Brain microvascular endothelial cell (primary cell): ENCODE results near the gene CFAP68.

Experiments
- DNase-seq: peaks from one replicate; pipeline ENCODE4 v3.0.0-alpha.2; 2020
- H3K27ac ChIP-seq: fragments of 250-450 bp; sonication (Bioruptor Pico); 2 replicates; pipeline ENCODE4 v1.5.1; 2020; ENCODE audit warnings: mild to moderate bottlenecking, moderate library complexity
- H3K27me3 ChIP-seq: fragments of 250-450 bp; sonication (Bioruptor Pico); replicated peaks from 2 replicates; pipeline ENCODE4 v1.5.1; 2020; ENCODE audit warnings: mild to moderate bottlenecking
- H3K36me3 ChIP-seq: fragments of 250-450 bp; sonication (Bioruptor Pico); replicated peaks from 2 replicates; pipeline ENCODE4 v1.5.1; 2020; ENCODE audit warnings: mild to moderate bottlenecking
- H3K4me3 ChIP-seq: 2 replicates; pipeline ENCODE4 v1.5.1; 2011; ENCODE audit warnings: low read depth, mild to moderate bottlenecking, control low read depth, low read length, moderate library complexity
- in situ Hi-C: cut with HindIII; loops from 2 replicates; pipeline ENCODE4 v1.10.0; 2017; ENCODE audit warnings: low sequenced_read_pairs, low pct_ligation_motif_present
- TF ChIP-seq, protein P1 (sequence below): IDR thresholded peaks from 2 replicates; pipeline ENCODE4 v1.5.1; 2011; ENCODE audit warnings: low read depth, mild to moderate bottlenecking, moderate library complexity, low read length, control low read depth, inconsistent platforms; ENCODE audit errors: missing control alignments

CFAP68 gene

GRCh38 chr11:111843661-111844060, 35.7 kb upstream of the CFAP68 start:
- DNase-seq = no peak
- H3K27me3 ChIP-seq = no peaks in the 10 kb centered on the region
- H3K4me3 ChIP-seq = no peak overlapping the region
- TF ChIP-seq, protein P1, sequence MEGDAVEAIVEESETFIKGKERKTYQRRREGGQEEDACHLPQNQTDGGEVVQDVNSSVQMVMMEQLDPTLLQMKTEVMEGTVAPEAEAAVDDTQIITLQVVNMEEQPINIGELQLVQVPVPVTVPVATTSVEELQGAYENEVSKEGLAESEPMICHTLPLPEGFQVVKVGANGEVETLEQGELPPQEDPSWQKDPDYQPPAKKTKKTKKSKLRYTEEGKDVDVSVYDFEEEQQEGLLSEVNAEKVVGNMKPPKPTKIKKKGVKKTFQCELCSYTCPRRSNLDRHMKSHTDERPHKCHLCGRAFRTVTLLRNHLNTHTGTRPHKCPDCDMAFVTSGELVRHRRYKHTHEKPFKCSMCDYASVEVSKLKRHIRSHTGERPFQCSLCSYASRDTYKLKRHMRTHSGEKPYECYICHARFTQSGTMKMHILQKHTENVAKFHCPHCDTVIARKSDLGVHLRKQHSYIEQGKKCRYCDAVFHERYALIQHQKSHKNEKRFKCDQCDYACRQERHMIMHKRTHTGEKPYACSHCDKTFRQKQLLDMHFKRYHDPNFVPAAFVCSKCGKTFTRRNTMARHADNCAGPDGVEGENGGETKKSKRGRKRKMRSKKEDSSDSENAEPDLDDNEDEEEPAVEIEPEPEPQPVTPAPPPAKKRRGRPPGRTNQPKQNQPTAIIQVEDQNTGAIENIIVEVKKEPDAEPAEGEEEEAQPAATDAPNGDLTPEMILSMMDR = no peak
- in situ Hi-C loops = loop anchor here (25.0 kb wide), 1 partner anchor 256 kb away; no protein-coding TSS in a partner anchor
- H3K27ac ChIP-seq = no peak overlapping the region
- H3K36me3 ChIP-seq = no peaks in the 10 kb centered on the region

DNA sequence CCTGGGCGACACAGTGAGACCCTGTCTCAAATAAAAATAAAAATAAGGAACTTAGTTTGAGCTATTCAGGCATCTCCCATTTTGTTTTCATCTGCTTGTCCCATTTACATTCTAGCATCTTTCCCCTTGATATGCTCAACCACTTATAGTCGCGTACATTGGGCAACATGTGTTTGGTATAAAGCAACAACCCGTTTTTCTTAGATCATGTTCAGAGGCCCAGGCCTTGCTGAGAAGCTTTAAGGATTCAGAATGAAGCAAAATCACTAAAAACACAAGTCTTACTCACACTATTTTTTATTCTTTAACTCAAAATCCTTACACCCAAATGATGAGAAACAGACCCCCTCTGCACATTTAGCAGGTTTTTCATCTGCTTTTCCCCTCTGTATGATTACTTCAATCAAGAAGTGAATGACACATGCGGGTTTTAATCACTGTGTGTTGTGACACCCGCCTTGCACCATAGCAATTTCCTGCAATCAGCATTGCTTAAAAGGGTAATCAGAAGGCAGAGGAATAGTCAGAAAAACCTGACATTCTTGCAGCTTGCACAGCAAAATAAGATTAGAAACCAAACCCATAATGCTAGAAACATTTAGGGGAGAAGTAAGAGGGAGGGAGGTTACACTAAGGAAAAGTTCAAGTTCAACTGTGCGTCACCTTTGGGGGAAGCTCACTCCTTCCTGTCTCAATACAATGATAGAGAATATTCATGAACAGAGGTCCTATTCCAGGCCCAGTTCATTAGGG, 33.9 kb upstream of the CFAP68 start:
- H3K4me3 ChIP-seq = no peak overlapping the region
- no peaks in the 10 kb centered on the region for H3K27me3 ChIP-seq
- in situ Hi-C loops = loop anchor here (25.0 kb wide), 1 partner anchor 258 kb away; no protein-coding TSS in a partner anchor
- H3K27ac ChIP-seq = peak overlapping the region; percentile 72
- TF ChIP-seq, protein P1 = no peak
- peaks cover 2% of the 10 kb centered on the region for H3K36me3 ChIP-seq
- no peak for DNase-seq

- no peaks in the 10 kb centered on the region for H3K27me3 ChIP-seq
- H3K36me3 ChIP-seq = peaks cover 4% of the 10 kb centered on the region
- H3K27ac ChIP-seq = peak overlapping the region; percentile 72
- in situ Hi-C loops = loop anchor here (25.0 kb wide), 1 partner anchor 259 kb away; no protein-coding TSS in a partner anchor
- H3K4me3 ChIP-seq = no peak overlapping the region
- TF ChIP-seq, protein P1 = no peak
- DNase-seq = peak; percentile 35
Measured at GRCh38 chr11:111846063-111846462, 33.3 kb upstream of the CFAP68 start.

DNA sequence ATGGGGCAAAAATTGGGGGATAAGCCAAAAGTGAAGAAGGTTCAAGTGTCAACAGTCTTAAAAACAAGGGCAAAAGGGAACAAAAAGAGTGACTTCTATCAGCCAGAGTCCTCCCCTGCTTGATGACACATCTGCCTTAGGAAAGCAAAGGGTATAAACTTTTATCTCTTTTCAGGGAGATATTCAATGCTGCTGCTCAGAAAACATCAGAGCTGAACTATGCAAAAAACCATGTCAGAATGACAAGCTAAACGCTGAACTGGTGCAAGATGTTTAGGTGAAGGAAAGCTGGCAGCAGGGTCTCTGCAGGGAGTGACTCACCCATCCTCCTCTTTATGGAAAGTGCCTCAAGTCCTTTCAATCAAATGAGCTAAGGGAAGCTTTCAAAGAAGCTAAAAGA, 32.7 kb upstream of the CFAP68 start:
- peak; percentile 79 for DNase-seq
- in situ Hi-C loops = loop anchor here (25.0 kb wide), 1 partner anchor 259 kb away; no protein-coding TSS in a partner anchor
- Histone ChIP-seq H3K4me3 (no peak overlapping the region), H3K36me3 (peaks cover 4% of the 10 kb centered on the region), H3K27ac (peak overlapping the region; percentile 72), H3K27me3 (no peaks in the 10 kb centered on the region)
- TF ChIP-seq, protein P1 = no peak

DNA sequence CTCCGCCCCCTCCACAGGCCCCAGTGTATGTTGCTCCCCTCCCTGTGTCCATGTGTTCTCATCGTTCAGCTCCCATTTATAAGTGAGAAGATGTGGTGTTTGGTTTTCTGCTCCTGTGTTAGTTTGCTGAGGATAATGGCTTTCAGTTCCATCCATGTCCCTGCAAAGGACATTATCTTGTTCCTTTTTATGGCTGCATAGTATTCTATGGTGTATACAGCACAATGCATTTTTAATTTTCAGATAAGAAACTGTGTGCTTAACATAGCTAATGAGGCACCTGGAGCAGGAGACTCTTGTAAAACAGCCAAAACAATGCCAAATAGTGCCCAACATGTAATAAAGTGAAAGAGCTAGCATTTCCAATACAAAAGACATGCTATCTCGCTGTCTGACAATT, 29.7 kb upstream of the CFAP68 start:
- in situ Hi-C loops = loop anchor here (25.0 kb wide), 1 partner anchor 262 kb away; no protein-coding TSS in a partner anchor

More for the DNA sequence above, 29.7 kb upstream of the CFAP68 start:
- Histone ChIP-seq H3K27ac (no peak overlapping the region), H3K4me3 (no peak overlapping the region), H3K27me3 (no peaks in the 10 kb centered on the region), H3K36me3 (peaks cover 4% of the 10 kb centered on the region)
- DNase-seq = no peak
- TF ChIP-seq, protein P1 = no peak
